SK-N-SH (cell line): ENCODE results near the gene MID1IP1. TPM values are rescaled to one million over a fixed set of nuclear protein-coding genes. Genes with fewer than 3 reads are reported as not detected.

Experiments used
- CTCF ChIA-PET: fragments of 300-600, 350-600 bp; formaldehyde crosslinking; extraction: SDS; loops from one replicate; lab custom pipeline; 2021; lab: Yijun Ruan, JAX
- POLR2A ChIA-PET: fragments of 350-600 bp; sonication (Branson Sonifier 250); formaldehyde crosslinking; extraction: SDS; loops from one replicate; lab custom pipeline; 2020; ENCODE audit warnings: antibody characterized with exemption, inconsistent platforms; lab: Yijun Ruan, JAX
- DNase-seq: peaks from one replicate; pipeline ENCODE4 v3.0.0; 2012
- H2AFZ ChIP-seq: fragments of 200-600 bp; sonication (generic); 2 replicates; pipeline ENCODE4 v1.8.1; 2016; ENCODE audit warnings: antibody characterized with exemption, mild to moderate bottlenecking, low read depth
- H3F3A ChIP-seq: fragments of 200-600 bp; sonication (generic); replicated peaks from 2 replicates; pipeline ENCODE3; 2016; ENCODE audit warnings: antibody characterized with exemption, mild to moderate bottlenecking; ENCODE audit not compliant: insufficient read depth
- H3K27ac ChIP-seq, 2 experiments: fragments of 200-500 bp in 1 of 2; fragments of 200-600 bp in 1 of 2; sonication (Bioruptor generic) in 1 of 2; sonication (generic), shearing (Covaris generic) in 1 of 2; 2 replicates each; pipeline versions ENCODE4 v1.5.1 to v1.6.1; 2014 to 2016; ENCODE audit warnings: low read depth in 2 of 2, inconsistent platforms in 1 of 2, low read length in 1 of 2, mild to moderate bottlenecking in 1 of 2, mixed read lengths in 1 of 2
- H3K27me3 ChIP-seq: fragments of 200-600 bp; sonication (generic), shearing (Covaris generic); 2 replicates; pipeline ENCODE4 v1.6.1; 2016; ENCODE audit warnings: mixed run types; ENCODE audit not compliant: insufficient read depth
- H3K36me3 ChIP-seq, 2 experiments: fragments of 200-500 bp in 1 of 2; fragments of 200-600 bp in 1 of 2; sonication (Bioruptor generic) in 1 of 2; sonication (generic) in 1 of 2; replicated peaks in 1 of 2; 2 replicates each; pipeline versions ENCODE3 to v1.5.1; 2014 to 2016; ENCODE audit warnings: low read length in 1 of 2, mild to moderate bottlenecking in 1 of 2; ENCODE audit not compliant: insufficient read depth in 2 of 2, control insufficient read depth in 1 of 2
- H3K4me1 ChIP-seq, 2 experiments: fragments of 200-500 bp in 1 of 2; fragments of 200-600 bp in 1 of 2; sonication (Bioruptor generic) in 1 of 2; sonication (generic), shearing (Covaris generic) in 1 of 2; 2 replicates each; pipeline versions ENCODE4 v1.5.1 to v1.6.1; 2014 to 2016; ENCODE audit warnings: low read depth in 1 of 2, low read length in 1 of 2, mixed run types in 1 of 2; ENCODE audit not compliant: insufficient read depth in 2 of 2, control insufficient read depth in 1 of 2
- H3K4me2 ChIP-seq: fragments of 200-600 bp; sonication (generic), shearing (Covaris generic); 2 replicates; pipeline ENCODE4 v1.6.1; 2017; ENCODE audit warnings: mixed run types
- H3K4me3 ChIP-seq, 2 experiments: fragments of 200-500 bp in 1 of 2; fragments of 200-600 bp in 1 of 2; sonication (Bioruptor generic) in 1 of 2; sonication (generic), shearing (Covaris generic) in 1 of 2; 2 replicates each; pipeline versions ENCODE4 v1.5.1 to v1.8.1; 2014 to 2016; ENCODE audit warnings: low read depth in 2 of 2, inconsistent platforms in 1 of 2, low read length in 1 of 2, mild to moderate bottlenecking in 1 of 2, mixed read lengths in 1 of 2, moderate library complexity in 1 of 2
- H3K79me2 ChIP-seq: fragments of 200-600 bp; sonication (generic); 2 replicates; pipeline ENCODE4 v1.8.1; 2017; ENCODE audit warnings: mild to moderate bottlenecking; ENCODE audit not compliant: insufficient read depth
- H3K9ac ChIP-seq: fragments of 200-600 bp; sonication (generic); 2 replicates; pipeline ENCODE4 v1.6.1; 2017; ENCODE audit warnings: mixed run types
- H3K9me2 ChIP-seq: fragments of 200-600 bp; sonication (generic); 2 replicates; pipeline ENCODE4 v1.6.1; 2017; ENCODE audit warnings: mixed run types
- H3K9me3 ChIP-seq: fragments of 200-600 bp; sonication (generic); 2 replicates; pipeline ENCODE4 v1.6.1; 2017; ENCODE audit warnings: mixed run types, mild to moderate bottlenecking, moderate library complexity
- H4K20me1 ChIP-seq: fragments of 200-600 bp; sonication (generic); 2 replicates; pipeline ENCODE4 v1.6.1; 2017; ENCODE audit warnings: mild to moderate bottlenecking, mixed run types; ENCODE audit not compliant: insufficient read depth
- CHD2 ChIP-seq: fragments of 150-350 bp; IDR thresholded peaks from 2 replicates; pipeline ENCODE4 v1.6.1; 2018; ENCODE audit warnings: low read length; ENCODE audit not compliant: partially characterized antibody
- EP300 ChIP-seq, 2 experiments: IDR thresholded peaks; 2 replicates each; pipeline versions ENCODE4 v1.4.0 to v1.6.1; 2012; ENCODE audit warnings: borderline replicate concordance in 1 of 2, low read depth in 1 of 2, low read length in 1 of 2
- EZH2phosphoT487 ChIP-seq: fragments of 200-600 bp; sonication (generic); IDR thresholded peaks from 2 replicates; pipeline ENCODE4 v1.6.1; 2017; ENCODE audit warnings: low read depth, mixed run types, mild to moderate bottlenecking, antibody characterized with exemption, moderate library complexity, borderline replicate concordance
- FOSL2 ChIP-seq: IDR thresholded peaks from 2 replicates; pipeline ENCODE4 v1.4.0; 2012; ENCODE audit warnings: low read depth, mild to moderate bottlenecking, moderate library complexity, borderline replicate concordance
- FOXM1 ChIP-seq: IDR thresholded peaks from 2 replicates; pipeline ENCODE4 v1.4.0; 2012; ENCODE audit warnings: low read depth, mild to moderate bottlenecking
- GATA2 ChIP-seq: sonication (generic); formaldehyde crosslinking; IDR thresholded peaks from 2 replicates; pipeline ENCODE4 v1.5.0; 2020; ENCODE audit warnings: mild to moderate bottlenecking, missing genetic modification reagents
- MAX ChIP-seq: IDR thresholded peaks from 2 replicates; pipeline ENCODE4 v1.4.0; 2012; ENCODE audit warnings: low read depth
- NFIC ChIP-seq: IDR thresholded peaks from 2 replicates; pipeline ENCODE4 v1.4.0; 2012; ENCODE audit warnings: borderline replicate concordance
- RCOR1 ChIP-seq: fragments of 150-350 bp; IDR thresholded peaks from 2 replicates; pipeline ENCODE4 v1.6.1; 2017; ENCODE audit warnings: antibody characterized with exemption, low read length
- RFX5 ChIP-seq: IDR thresholded peaks from 2 replicates; pipeline ENCODE4 v1.6.1; 2012; ENCODE audit warnings: mild to moderate bottlenecking, improper control_type of control experiment, low read length
- SIN3A ChIP-seq: IDR thresholded peaks from 2 replicates; pipeline ENCODE4 v1.6.1; 2012; ENCODE audit warnings: low read depth, mild to moderate bottlenecking, low read length, moderate library complexity, borderline replicate concordance
- SMC3 ChIP-seq: IDR thresholded peaks from 2 replicates; pipeline ENCODE4 v1.6.1; 2012; ENCODE audit warnings: low read depth, low read length, improper control_type of control experiment
- TAF1 ChIP-seq: IDR thresholded peaks from 2 replicates; pipeline ENCODE4 v1.6.1; 2012; ENCODE audit warnings: low read depth, mild to moderate bottlenecking, low read length, moderate library complexity, borderline replicate concordance
- TEAD4 ChIP-seq: IDR thresholded peaks from 2 replicates; pipeline ENCODE4 v1.4.0; 2012; ENCODE audit warnings: mild to moderate bottlenecking, borderline replicate concordance; ENCODE audit not compliant: insufficient read depth
- USF1 ChIP-seq: IDR thresholded peaks from 2 replicates; pipeline ENCODE4 v1.4.0; 2012; ENCODE audit warnings: low read depth, borderline replicate concordance
- USF2 ChIP-seq: fragments of 150-350 bp; IDR thresholded peaks from 2 replicates; pipeline ENCODE4 v1.6.1; 2017; ENCODE audit warnings: antibody characterized with exemption, low read length, low read depth, borderline replicate concordance
- YY1 ChIP-seq: IDR thresholded peaks from 2 replicates; pipeline ENCODE4 v1.4.0; 2012; ENCODE audit warnings: low read depth, mild to moderate bottlenecking
- ZBTB33 ChIP-seq: IDR thresholded peaks from 2 replicates; pipeline ENCODE4 v1.4.0; 2012; ENCODE audit warnings: low read depth, borderline replicate concordance
- WGBS: methylation state at CpG from one replicate; pipeline ENCODE4 v1.1.6; 2017; ENCODE audit warnings: low lambda C conversion rate; 5-methylcytosine and 5-hydroxymethylcytosine counted together
- polyA plus RNA-seq, 3 experiments: library from polyadenylated mRNA; depleted of rRNA; stranded (reverse); fragments of >200 nt; gene quantifications; 2 replicates each; pipeline ENCODE4 v1.2.3, GENCODE V29; 2012

The MID1IP1 gene
- polyA plus RNA-seq, 1 of the 3 experiments (the other 2 are of a cell fraction) = 35.4 TPM

- Histone ChIP-seq H3K27ac (no peak overlapping the region), H3K4me1 (no peaks in the 10 kb centered on the region), H3K9ac (no peak overlapping the region), H2AFZ (no peak overlapping the region), H3K9me2 (no peaks in the 10 kb centered on the region), H3K27me3 (no peaks in the 10 kb centered on the region; the same call in 1 of the 2 replicates), H3K79me2 (no peaks in the 10 kb centered on the region), H3K9me3 (no peaks in the 10 kb centered on the region), H3F3A (no peaks in the 10 kb centered on the region), H3K36me3 (no peaks in the 10 kb centered on the region), H4K20me1 (no peaks in the 10 kb centered on the region), H3K4me2 (no peak overlapping the region), H3K4me3 (no peak overlapping the region)
- ChIA-PET CTCF (no interaction called here), POLR2A (no interaction called here)
- WGBS = 41% methylated on average over 7 of the region's 7 CpGs
- no peak for DNase-seq
- TF ChIP-seq USF1 = no peak
- no peak for TF ChIP-seq TEAD4
- no peak for TF ChIP-seq FOXM1
- TF ChIP-seq ZBTB33 = no peak
- no peak for TF ChIP-seq MAX
- no peak for TF ChIP-seq SIN3A
- no peak for TF ChIP-seq EP300 (IDR thresholded peaks at IDR 0.05; ENCODE audit: borderline replicate concordance in 1 of 2, low read depth in 1 of 2, low read length in 1 of 2)
- TF ChIP-seq RFX5 = no peak
- no peak for TF ChIP-seq CHD2
- TF ChIP-seq NFIC = no peak
Measured at GRCh38 chrX:38848671-38849455, 47.6 kb downstream of the MID1IP1 start.

GRCh38 chrX:38850807-38851544 lies 49.7 kb downstream of the MID1IP1 start:
- no peaks in the 10 kb centered on the region; the same call in 1 of the 2 replicates for H3K27me3 ChIP-seq
- H3K4me1 ChIP-seq = no peaks in the 10 kb centered on the region
- DNase-seq = no peak
- 54% methylated on average over 6 of the region's 6 CpGs for WGBS
- TF ChIP-seq GATA2 (no peak), USF2 (no peak), TAF1 (no peak), FOSL2 (no peak), RCOR1 (no peak), EP300 (IDR thresholded peaks at IDR 0.05; ENCODE audit: borderline replicate concordance in 1 of 2, low read depth in 1 of 2, low read length in 1 of 2) (no peak), USF1 (no peak), YY1 (no peak), CHD2 (no peak), EZH2phosphoT487 (no peak), SMC3 (no peak)
- ChIA-PET POLR2A (no interaction called here), CTCF (no interaction called here)
- H3K9me3 ChIP-seq = no peaks in the 10 kb centered on the region
- no peaks in the 10 kb centered on the region for H3F3A ChIP-seq
- no peak overlapping the region for H3K27ac ChIP-seq
- no peak overlapping the region for H3K4me3 ChIP-seq
- H3K36me3 ChIP-seq = no peaks in the 10 kb centered on the region
- H3K79me2 ChIP-seq = no peaks in the 10 kb centered on the region
- H3K4me2 ChIP-seq = no peak overlapping the region
- H3K9ac ChIP-seq = no peak overlapping the region
- H3K9me2 ChIP-seq = no peaks in the 10 kb centered on the region
- no peak overlapping the region for H2AFZ ChIP-seq
- no peaks in the 10 kb centered on the region for H4K20me1 ChIP-seq
